Stomach smooth muscle (tissue), 2 donors: ENCODE measurements around the gene IDE.
"Not testable (repeated sequence)": the region's sequence is repeated elsewhere in the genome, so short reads cannot be mapped to it uniquely, and the experiment has no call there.

Experiments
- H3K27ac ChIP-seq: one replicate; pipeline ENCODE4 v1.7.0; 2013; ENCODE audit warnings: mild to moderate bottlenecking, low read length, inconsistent platforms
- H3K27me3 ChIP-seq, 2 donors: one replicate each; pipeline ENCODE4 v1.7.0; 2013; ENCODE audit warnings: low read length in 2 of 2; ENCODE audit not compliant: insufficient read depth in 2 of 2, control insufficient read depth in 1 of 2
- H3K36me3 ChIP-seq, 2 donors: one replicate each; pipeline ENCODE4 v1.7.0; 2013; ENCODE audit warnings: low read length in 2 of 2; ENCODE audit not compliant: control insufficient read depth in 2 of 2, insufficient read depth in 2 of 2
- H3K4me1 ChIP-seq: one replicate; pipeline ENCODE4 v1.7.0; 2013; ENCODE audit warnings: low read length; ENCODE audit not compliant: control insufficient read depth, insufficient read depth
- H3K4me3 ChIP-seq, 2 donors: one replicate each; pipeline ENCODE4 v1.7.0; 2013; ENCODE audit warnings: low read length in 2 of 2
- H3K9ac ChIP-seq, 2 donors: one replicate each; pipeline ENCODE4 v1.7.0; 2013; ENCODE audit warnings: low read length in 2 of 2, mild to moderate bottlenecking in 1 of 2
- H3K9me3 ChIP-seq, 2 donors: one replicate each; pipeline ENCODE4 v1.7.0; 2013; ENCODE audit warnings: low read length in 2 of 2; ENCODE audit not compliant: control insufficient read depth in 2 of 2
- donor health status: healthy.
- donor health status: Pancreatic carcinoma.

The IDE gene

DNA sequence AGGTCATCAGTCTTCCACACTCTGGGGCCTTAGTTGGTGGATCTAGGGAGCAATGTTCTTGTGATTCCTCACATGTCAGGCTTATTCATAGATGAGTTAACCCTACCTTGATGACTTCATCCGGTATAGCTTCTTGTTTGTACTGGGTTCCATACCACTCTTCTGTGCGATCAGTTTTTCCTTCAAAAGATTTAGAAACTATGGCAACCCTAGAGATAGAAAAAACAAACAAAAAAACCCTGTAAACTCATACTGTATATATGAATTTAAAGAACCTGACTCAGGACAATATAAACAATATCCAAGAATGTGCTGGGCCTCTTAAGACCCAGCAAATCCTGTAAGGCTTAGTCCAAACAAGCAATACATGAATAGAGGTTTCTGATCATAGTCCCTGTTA is 83.5 kb downstream of the IDE start:
- peaks cover 21 to 26% of the 10 kb centered on the region in 2 donors for H3K36me3 ChIP-seq
- H3K4me3 ChIP-seq: no peak overlapping the region
- no peaks in the 10 kb centered on the region for H3K9me3 ChIP-seq
- H3K27me3 ChIP-seq: no peaks in the 10 kb centered on the region
- H3K9ac ChIP-seq: no peak overlapping the region
- no peaks in the 10 kb centered on the region for H3K4me1 ChIP-seq
- no peak overlapping the region for H3K27ac ChIP-seq

DNA sequence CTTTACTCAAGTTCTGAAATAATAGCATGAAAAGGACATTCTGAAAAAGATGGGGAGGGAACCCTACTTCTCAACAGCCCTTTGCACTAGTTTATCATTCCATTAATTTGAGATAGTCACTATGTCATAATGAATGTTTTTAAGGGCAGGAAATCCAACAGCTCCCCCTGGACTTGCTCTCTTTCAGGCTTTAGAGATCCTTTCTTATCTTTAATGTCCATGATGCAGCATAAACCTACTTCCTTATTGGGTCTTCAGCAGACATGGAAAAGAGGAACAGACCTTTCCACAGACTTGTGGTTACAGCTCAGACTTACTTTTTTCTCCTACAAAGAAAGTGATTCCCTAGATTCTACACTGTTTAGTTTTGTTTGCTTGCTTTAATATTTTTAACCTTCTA is 87.3 kb downstream of the IDE start:
- H3K27ac ChIP-seq: no peak overlapping the region
- no peaks in the 10 kb centered on the region for H3K4me1 ChIP-seq
- no peaks in the 10 kb centered on the region for H3K27me3 ChIP-seq
- H3K4me3 ChIP-seq: no peak overlapping the region
- H3K9me3 ChIP-seq: no peaks in the 10 kb centered on the region
- peaks cover 31 to 34% of the 10 kb centered on the region in 2 donors for H3K36me3 ChIP-seq
- no peak overlapping the region for H3K9ac ChIP-seq

DNA sequence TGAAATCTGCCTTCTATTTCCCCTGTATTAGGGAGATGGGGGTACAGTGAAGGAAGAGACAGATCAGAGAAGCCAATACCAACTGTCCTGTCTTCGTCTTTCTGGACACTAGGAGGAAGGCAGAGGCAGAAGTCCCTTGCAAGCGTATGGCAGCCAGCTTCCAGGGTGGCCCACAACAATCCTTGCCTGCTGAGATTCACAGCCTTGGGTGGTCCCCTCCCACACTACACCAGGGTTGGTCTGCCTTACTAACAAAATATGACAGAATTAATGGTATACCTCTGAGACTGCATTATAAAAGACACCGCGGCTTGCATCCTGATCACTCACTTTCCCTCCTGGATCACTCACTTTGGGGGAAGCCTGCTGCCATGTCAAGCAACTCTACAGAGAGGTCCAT is 90.4 kb downstream of the IDE start:
- Histone ChIP-seq H3K4me1 (no peaks in the 10 kb centered on the region), H3K4me3 (no peak overlapping the region), H3K9me3 (no peaks in the 10 kb centered on the region), H3K27ac (no peak overlapping the region), H3K27me3 (no peaks in the 10 kb centered on the region), H3K9ac (no peak overlapping the region), H3K36me3 (peaks cover 26 to 31% of the 10 kb centered on the region in 2 donors)

DNA sequence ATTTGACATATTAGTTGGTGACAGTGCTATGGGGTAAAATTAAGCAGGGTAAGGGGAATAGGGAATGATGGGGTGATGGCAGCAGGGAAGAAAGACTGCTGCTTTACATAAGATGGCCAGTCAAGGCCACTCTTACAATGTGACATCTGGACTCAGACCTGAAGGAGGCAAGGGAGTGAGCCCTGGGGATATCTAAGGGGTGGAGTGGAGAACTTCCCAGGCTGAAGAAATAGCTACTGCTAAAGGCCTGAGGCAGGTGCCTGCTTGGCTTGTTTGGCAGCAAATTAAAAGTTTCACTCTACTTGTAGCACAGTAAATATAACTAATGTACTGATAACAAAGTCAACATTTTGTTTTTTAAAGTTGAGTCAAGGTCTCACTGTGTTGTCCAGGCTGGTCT is 93.5 kb downstream of the IDE start:
- Histone ChIP-seq H3K9me3 (no peaks in the 10 kb centered on the region), H3K36me3 (peaks cover 20 to 24% of the 10 kb centered on the region in 2 donors), H3K27ac (no peak overlapping the region)

DNA sequence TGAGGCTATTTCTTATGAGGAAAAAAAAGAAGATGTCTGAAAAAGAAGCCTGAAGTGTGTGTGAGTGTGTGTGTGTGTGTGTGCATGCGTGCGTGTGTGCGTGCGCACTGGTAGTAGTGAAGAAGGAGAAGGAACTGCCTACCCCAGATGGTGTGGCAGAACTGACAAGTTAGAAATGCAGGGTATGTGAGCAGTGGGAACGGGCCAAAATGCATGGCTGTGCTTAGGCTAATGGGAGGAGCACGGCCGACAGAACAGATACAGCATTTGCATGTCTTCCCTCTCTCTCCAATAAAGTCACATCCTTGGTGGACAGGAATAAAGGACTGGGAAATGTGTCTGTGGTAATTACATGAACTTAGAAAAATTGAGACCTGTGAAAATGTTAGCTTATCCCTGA is 94.3 kb downstream of the IDE start:
- Histone ChIP-seq H3K9me3 (no peaks in the 10 kb centered on the region), H3K27ac (no peak overlapping the region), H3K36me3 (peaks cover 17 to 26% of the 10 kb centered on the region in 2 donors), H3K27me3 (no peaks in the 10 kb centered on the region), H3K4me3 (no peak overlapping the region), H3K4me1 (no peaks in the 10 kb centered on the region), H3K9ac (no peak overlapping the region)

More for the DNA sequence above, 93.5 kb downstream of the IDE start:
- Histone ChIP-seq H3K4me1 (no peaks in the 10 kb centered on the region), H3K27me3 (no peaks in the 10 kb centered on the region), H3K4me3 (no peak overlapping the region), H3K9ac (no peak overlapping the region)

- Histone ChIP-seq H3K27me3 (no peaks in the 10 kb centered on the region), H3K4me1 (no peaks in the 10 kb centered on the region), H3K27ac (no peak overlapping the region), H3K4me3 (no peak overlapping the region), H3K9me3 (no peaks in the 10 kb centered on the region), H3K9ac (no peak overlapping the region), H3K36me3 (peaks cover 11 to 23% of the 10 kb centered on the region in 2 donors)
These were observed 95.4 kb downstream of the IDE start for GRCh38 chr10:92478536-92478935.

- Histone ChIP-seq H3K36me3 (peaks cover 9 to 17% of the 10 kb centered on the region in 2 donors), H3K27ac (no peak overlapping the region)
These were observed 98.5 kb downstream of the IDE start for GRCh38 chr10:92475357-92475868.

DNA sequence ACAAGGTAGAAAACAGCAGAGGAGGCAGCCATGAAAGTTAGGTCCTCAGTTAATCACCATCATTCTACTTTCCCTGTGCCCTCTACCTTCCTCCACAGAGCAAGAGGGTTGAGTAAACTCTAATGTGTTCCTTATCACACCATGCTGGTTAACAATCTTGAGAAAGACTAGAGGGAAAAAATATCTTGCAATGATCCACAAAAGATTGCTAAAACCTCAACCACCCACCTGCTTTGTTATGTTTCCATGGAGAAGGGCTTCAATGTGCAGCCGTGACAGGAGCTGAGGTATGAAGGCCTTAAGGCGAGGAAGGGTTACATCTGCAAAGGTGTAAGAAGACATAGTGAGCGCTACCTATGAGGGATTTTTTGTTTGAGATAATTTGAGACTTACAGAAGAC is 103.9 kb downstream of the IDE start:
- no peak overlapping the region for H3K4me3 ChIP-seq
- H3K27me3 ChIP-seq: no peaks in the 10 kb centered on the region
- H3K27ac ChIP-seq: no peak overlapping the region
- no peaks in the 10 kb centered on the region for H3K4me1 ChIP-seq
- H3K9me3 ChIP-seq: no peaks in the 10 kb centered on the region
- H3K36me3 ChIP-seq: peaks cover 30 to 33% of the 10 kb centered on the region in 2 donors
- no peak overlapping the region for H3K9ac ChIP-seq

More at GRCh38 chr10:92475357-92475868, 98.5 kb downstream of the IDE start:
- Histone ChIP-seq H3K4me3 (no peak overlapping the region), H3K27me3 (no peaks in the 10 kb centered on the region), H3K9ac (no peak overlapping the region), H3K9me3 (no peaks in the 10 kb centered on the region), H3K4me1 (no peaks in the 10 kb centered on the region)

DNA sequence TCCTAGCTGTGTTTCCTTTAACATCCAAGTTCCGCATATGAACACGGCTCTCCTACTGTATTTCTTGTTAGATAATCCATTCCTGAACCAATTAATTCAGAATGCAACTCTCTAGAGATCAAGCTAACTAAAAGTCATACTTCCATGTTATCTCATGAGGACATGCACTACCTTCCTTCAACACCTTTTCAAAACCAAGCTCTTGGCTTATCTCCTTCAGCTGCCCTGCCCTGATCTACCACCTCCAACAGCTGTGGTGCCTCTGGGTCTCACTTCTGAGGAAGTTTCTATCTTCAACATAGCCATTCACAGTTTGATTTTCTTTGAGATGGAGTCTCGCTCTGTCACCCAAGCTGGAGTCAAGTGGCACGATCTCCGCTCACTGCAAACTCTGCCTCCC is 109.5 kb downstream of the IDE start:
- Histone ChIP-seq H3K9me3 (no peaks in the 10 kb centered on the region), H3K27me3 (no peaks in the 10 kb centered on the region), H3K36me3 (peaks cover 42 to 44% of the 10 kb centered on the region in 2 donors), H3K27ac (no peak overlapping the region), H3K4me3 (no peak overlapping the region), H3K4me1 (no peaks in the 10 kb centered on the region), H3K9ac (no peak overlapping the region)

GRCh38 chr10:92463582-92463981 is 110.3 kb downstream of the IDE start:
- no peaks in the 10 kb centered on the region for H3K27me3 ChIP-seq
- no peak overlapping the region for H3K4me3 ChIP-seq
- H3K9ac ChIP-seq: no peak overlapping the region
- H3K9me3 ChIP-seq: no peaks in the 10 kb centered on the region
- no peaks in the 10 kb centered on the region for H3K4me1 ChIP-seq
- H3K27ac ChIP-seq: no peak overlapping the region
- H3K36me3 ChIP-seq: peaks cover 34 to 36% of the 10 kb centered on the region in 2 donors

- not testable (repeated sequence) for H3K9me3 ChIP-seq, H3K27ac ChIP-seq, H3K4me3 ChIP-seq, H3K27me3 ChIP-seq, H3K4me1 ChIP-seq, H3K9ac ChIP-seq
- H3K36me3 ChIP-seq: peaks cover 21 to 25% of the 10 kb centered on the region in 2 donors
These were observed 118.9 kb downstream of the IDE start for GRCh38 chr10:92454955-92455354.
